ENCODE data around the gene HCRTR2.

Gene HCRTR2

GRCh38 chr6:55260181-55260580, 85.9 kb downstream of the HCRTR2 start:
- Histone ChIP-seq H3F3A (ENCODE audit: control insufficient read depth, insufficient read depth) (no peaks in the 10 kb centered on the region), H3K36me3 (ENCODE audit: control insufficient read depth, low read length) (no peaks in the 10 kb centered on the region), H3K79me2 (ENCODE audit: control insufficient read depth, low read length) (no peaks in the 10 kb centered on the region), H4K20me1 (ENCODE audit: control insufficient read depth, insufficient read depth, low read depth, low read length) (no peaks in the 10 kb centered on the region), H3K9me2 (replicated peaks; ENCODE audit: control insufficient read depth, low read length) (no peaks in the 10 kb centered on the region), H3K4me1 (ENCODE audit: control insufficient read depth, low read length) (no peaks in the 10 kb centered on the region), H3K4me3 (ENCODE audit: low read length) (no peak overlapping the region), H3K27ac (ENCODE audit: low read depth, low read length) (no peak overlapping the region), H3K27me3 (ENCODE audit: control insufficient read depth, low read length) (no peaks in the 10 kb centered on the region), H3K4me2 (ENCODE audit: low read length) (no peak overlapping the region), H3K9me3 (ENCODE audit: control insufficient read depth, insufficient read depth, low read length) (no peaks in the 10 kb centered on the region)
- TF ChIP-seq EZH2phosphoT487 (IDR thresholded peaks at IDR 0.05; ENCODE audit: borderline replicate concordance, low read length), result no peak
- TF ChIP-seq CTCF (IDR thresholded peaks at IDR 0.05; ENCODE audit: low read depth, low read length, poor library complexity, severe bottlenecking), result no peak

GRCh38 chr6:55265409-55266114, 91.2 kb downstream of the HCRTR2 start:
- H3K9me3 ChIP-seq (ENCODE audit: control insufficient read depth, insufficient read depth, low read length), result no peaks in the 10 kb centered on the region
- H3K4me1 ChIP-seq (ENCODE audit: control insufficient read depth, low read length), result no peaks in the 10 kb centered on the region
- no peak overlapping the region for H3K4me2 ChIP-seq (ENCODE audit: low read length)
- H3K79me2 ChIP-seq (ENCODE audit: control insufficient read depth, low read length), result no peaks in the 10 kb centered on the region
- no peak overlapping the region for H3K4me3 ChIP-seq (ENCODE audit: low read length)
- TF ChIP-seq CTCF (IDR thresholded peaks at IDR 0.05; ENCODE audit: low read depth, low read length, poor library complexity, severe bottlenecking) (no peak), EZH2phosphoT487 (IDR thresholded peaks at IDR 0.05; ENCODE audit: borderline replicate concordance, low read length) (no peak)
- no peaks in the 10 kb centered on the region for H3K27me3 ChIP-seq (ENCODE audit: control insufficient read depth, low read length)
- no peaks in the 10 kb centered on the region for H3K9me2 ChIP-seq (replicated peaks; ENCODE audit: control insufficient read depth, low read length)
- H3K36me3 ChIP-seq (ENCODE audit: control insufficient read depth, low read length), result no peaks in the 10 kb centered on the region
- no peaks in the 10 kb centered on the region for H3F3A ChIP-seq (ENCODE audit: control insufficient read depth, insufficient read depth)
- H3K27ac ChIP-seq (ENCODE audit: low read depth, low read length), result no peak overlapping the region
- H4K20me1 ChIP-seq (ENCODE audit: control insufficient read depth, insufficient read depth, low read depth, low read length), result no peaks in the 10 kb centered on the region

GRCh38 chr6:55266896-55267295, 92.6 kb downstream of the HCRTR2 start:
- Histone ChIP-seq H3K36me3 (ENCODE audit: control insufficient read depth, low read length) (no peaks in the 10 kb centered on the region), H3K9me3 (ENCODE audit: control insufficient read depth, insufficient read depth, low read length) (no peaks in the 10 kb centered on the region), H3K4me2 (ENCODE audit: low read length) (no peak overlapping the region), H3F3A (ENCODE audit: control insufficient read depth, insufficient read depth) (no peaks in the 10 kb centered on the region), H3K4me1 (ENCODE audit: control insufficient read depth, low read length) (no peaks in the 10 kb centered on the region), H3K9me2 (replicated peaks; ENCODE audit: control insufficient read depth, low read length) (no peaks in the 10 kb centered on the region), H3K27ac (ENCODE audit: low read depth, low read length) (no peak overlapping the region), H3K79me2 (ENCODE audit: control insufficient read depth, low read length) (no peaks in the 10 kb centered on the region), H3K4me3 (ENCODE audit: low read length) (no peak overlapping the region), H4K20me1 (ENCODE audit: control insufficient read depth, insufficient read depth, low read depth, low read length) (no peaks in the 10 kb centered on the region), H3K27me3 (ENCODE audit: control insufficient read depth, low read length) (no peaks in the 10 kb centered on the region)
- TF ChIP-seq EZH2phosphoT487 (IDR thresholded peaks at IDR 0.05; ENCODE audit: borderline replicate concordance, low read length), result no peak
- TF ChIP-seq CTCF (IDR thresholded peaks at IDR 0.05; ENCODE audit: low read depth, low read length, poor library complexity, severe bottlenecking), result no peak
